Neutrophil (primary cell): Measurements from ENCODE around the gene LDLRAP1.

Source experiments
- H3K27ac ChIP-seq: fragments of 200-600 bp; sonication (generic); 2 replicates; pipeline ENCODE4 v1.5.1; 2016; ENCODE audit warnings: mild to moderate bottlenecking, moderate library complexity
- H3K27me3 ChIP-seq: fragments of 200-600 bp; sonication (generic); 2 replicates; pipeline ENCODE4 v1.6.0; 2016; ENCODE audit warnings: mild to moderate bottlenecking
- H3K36me3 ChIP-seq: fragments of 200-600 bp; sonication (generic); 2 replicates; pipeline ENCODE4 v1.5.1; 2017
- H3K4me1 ChIP-seq, 2 experiments: fragments of 200-600 bp in 1 of 2; sonication (generic) in 1 of 2; 1 replicate in 1 of 2; 2 replicates in 1 of 2; pipeline versions ENCODE4 v1.5.1 to v1.6.1; 2013 to 2016; ENCODE audit warnings: low read depth in 1 of 2, low read length in 1 of 2, mild to moderate bottlenecking in 1 of 2, moderate library complexity in 1 of 2; ENCODE audit not compliant: control insufficient read depth in 1 of 2, insufficient read depth in 1 of 2
- H3K4me3 ChIP-seq, 2 experiments: fragments of 200-600 bp in 1 of 2; sonication (generic) in 1 of 2; 1 replicate in 1 of 2; 2 replicates in 1 of 2; pipeline ENCODE4 v1.5.1; 2013 to 2016; ENCODE audit warnings: low read depth in 1 of 2, low read length in 1 of 2, mild to moderate bottlenecking in 1 of 2, moderate library complexity in 1 of 2
- H3K9me3 ChIP-seq: fragments of 200-600 bp; sonication (generic); 2 replicates; pipeline ENCODE4 v1.5.1; 2016
- CTCF ChIP-seq: fragments of 200-600 bp; sonication (generic); IDR thresholded peaks from 2 replicates; pipeline ENCODE4 v1.5.1; 2016; ENCODE audit warnings: antibody characterized with exemption

LDLRAP1 gene

GRCh38 chr1:25609921-25610320, 66.5 kb downstream of the LDLRAP1 start:
- H3K4me3 ChIP-seq, result no peak overlapping the region
- no peak for TF ChIP-seq CTCF
- no peak overlapping the region for H3K27ac ChIP-seq
- H3K36me3 ChIP-seq, result no peaks in the 10 kb centered on the region
- H3K4me1 ChIP-seq, result peaks cover 4 to 5% of the 10 kb centered on the region in 2 experiments
- H3K9me3 ChIP-seq, result no peaks in the 10 kb centered on the region
- H3K27me3 ChIP-seq, result peaks cover 68% of the 10 kb centered on the region

GRCh38 chr1:25610822-25611630, 67.6 kb downstream of the LDLRAP1 start:
- Histone ChIP-seq H3K4me3 (no peak overlapping the region), H3K27me3 (peaks cover 76% of the 10 kb centered on the region), H3K4me1 (peaks cover 6 to 7% of the 10 kb centered on the region in 2 experiments), H3K27ac (no peak overlapping the region), H3K36me3 (no peaks in the 10 kb centered on the region), H3K9me3 (no peaks in the 10 kb centered on the region)
- no peak for TF ChIP-seq CTCF

- Histone ChIP-seq H3K36me3 (no peaks in the 10 kb centered on the region), H3K4me3 (no peak overlapping the region), H3K9me3 (no peaks in the 10 kb centered on the region), H3K4me1 (peaks cover 10 to 11% of the 10 kb centered on the region in 2 experiments), H3K27me3 (peaks cover 77% of the 10 kb centered on the region), H3K27ac (no peak overlapping the region)
- TF ChIP-seq CTCF, result no peak
Observed at GRCh38 chr1:25611843-25612242, 68.4 kb downstream of the LDLRAP1 start.

GRCh38 chr1:25612421-25612820, 69.0 kb downstream of the LDLRAP1 start:
- Histone ChIP-seq H3K27me3 (peaks cover 82% of the 10 kb centered on the region), H3K4me3 (no peak overlapping the region), H3K36me3 (no peaks in the 10 kb centered on the region), H3K4me1 (peaks cover 10 to 14% of the 10 kb centered on the region in 2 experiments), H3K27ac (no peak overlapping the region), H3K9me3 (no peaks in the 10 kb centered on the region)
- no peak for TF ChIP-seq CTCF

- Histone ChIP-seq H3K36me3 (no peaks in the 10 kb centered on the region), H3K27ac (no peak overlapping the region), H3K4me3 (no peak overlapping the region), H3K9me3 (no peaks in the 10 kb centered on the region), H3K4me1 (peaks cover 16 to 20% of the 10 kb centered on the region in 2 experiments), H3K27me3 (peaks cover 89% of the 10 kb centered on the region)
- TF ChIP-seq CTCF, result no peak
Observed at GRCh38 chr1:25613091-25613490, 69.7 kb downstream of the LDLRAP1 start.
